PC-9 (cell line): ENCODE measurements around the gene PTOV1. TPM values are rescaled to one million over a fixed set of nuclear protein-coding genes. Genes with fewer than 3 reads are reported as not detected.

Experiments
- BruUV-seq: library from RNA; stranded (reverse); fragments of 400-500 nt; replicated peaks from 2 replicates; lab custom pipeline; 2021; lab: Mats Ljungman, UMichigan
- CTCF ChIA-PET: fragments of 300-600 bp; sonication (Branson Sonifier 250); formaldehyde crosslinking; loops from one replicate; lab custom pipeline; 2022; ENCODE audit warnings: antibody characterized with exemption; lab: Charles Lee
- POLR2A ChIA-PET: fragments of 300-600 bp; sonication (Branson Sonifier 250); formaldehyde crosslinking; loops from one replicate; lab custom pipeline; 2022; ENCODE audit warnings: antibody characterized with exemption; ENCODE audit not compliant: unreplicated experiment; lab: Charles Lee
- DNase-seq, 2 experiments: peaks; one replicate each; pipeline versions ENCODE4 v3.0.0 to v3.0.0-alpha.2; 2015 to 2022; ENCODE audit warnings: mixed read lengths in 1 of 2
- H2AFZ ChIP-seq: fragments of 200-600 bp; sonication (generic); 2 replicates; pipeline ENCODE4 v1.8.1; 2017; ENCODE audit warnings: antibody characterized with exemption
- H3F3A ChIP-seq: fragments of 200-600 bp; sonication (generic); 2 replicates; pipeline ENCODE4 v1.8.1; 2017; ENCODE audit warnings: antibody characterized with exemption, mild to moderate bottlenecking, low read depth; ENCODE audit not compliant: insufficient read depth
- H3K27ac ChIP-seq: fragments of 200-600 bp; sonication (generic); 2 replicates; pipeline ENCODE4 v1.6.1; 2016; ENCODE audit warnings: mixed run types
- H3K27me3 ChIP-seq: fragments of 200-600 bp; sonication (generic); 2 replicates; pipeline ENCODE4 v1.6.1; 2016; ENCODE audit warnings: low read depth, mixed run types; ENCODE audit not compliant: insufficient read depth
- H3K36me3 ChIP-seq: fragments of 200-600 bp; sonication (generic); 2 replicates; pipeline ENCODE4 v1.6.1; 2016; ENCODE audit warnings: low read depth, mixed run types
- H3K4me1 ChIP-seq: fragments of 200-600 bp; sonication (generic); replicated peaks from 2 replicates; pipeline ENCODE4 v1.6.1; 2016; ENCODE audit warnings: mixed run types; ENCODE audit not compliant: insufficient read depth
- H3K4me2 ChIP-seq: fragments of 200-600 bp; sonication (generic); 2 replicates; pipeline ENCODE4 v1.6.1; 2017; ENCODE audit warnings: mixed run types
- H3K4me3 ChIP-seq: fragments of 200-600 bp; sonication (generic); 2 replicates; pipeline ENCODE4 v1.6.1; 2016; ENCODE audit warnings: mixed run types
- H3K79me2 ChIP-seq: fragments of 200-600 bp; sonication (generic); 2 replicates; pipeline ENCODE4 v1.6.1; 2017; ENCODE audit warnings: low read depth, mixed run types
- H3K9me2 ChIP-seq: fragments of 200-600 bp; sonication (generic); 2 replicates; pipeline ENCODE4 v1.8.1; 2017; ENCODE audit warnings: mild to moderate bottlenecking; ENCODE audit not compliant: insufficient read depth
- H3K9me3 ChIP-seq: fragments of 200-600 bp; sonication (generic); 2 replicates; pipeline ENCODE4 v1.8.1; 2016; ENCODE audit warnings: low read depth; ENCODE audit not compliant: insufficient read depth
- H4K20me1 ChIP-seq: fragments of 200-600 bp; sonication (generic); 2 replicates; pipeline ENCODE4 v1.8.1; 2017; ENCODE audit not compliant: insufficient read depth
- CTCF ChIP-seq: fragments of 200-600 bp; sonication (generic); conservative IDR thresholded peaks from 2 replicates; pipeline ENCODE4 v1.6.1; 2017; ENCODE audit warnings: mixed run types, antibody characterized with exemption, mild to moderate bottlenecking, moderate library complexity
- EZH2 ChIP-seq: fragments of 200-600 bp; sonication (generic); IDR thresholded peaks from 2 replicates; pipeline ENCODE4 v1.8.0; 2017; ENCODE audit warnings: antibody characterized with exemption, low read depth
- intact Hi-C: fragments of 100-400 bp; cut with micrococcal nuclease; formaldehyde crosslinking; loops from one replicate; pipeline ENCODE4 v1.10.0; 2022; ENCODE audit not compliant: unreplicated experiment
- total RNA-seq: library from RNA; stranded (reverse); gene quantifications from 2 replicates; pipeline ENCODE4 v1.2.3, GENCODE V29; 2021

The PTOV1 gene
- total RNA-seq, 1 experiment from 2014 or later = 155 TPM

- no peaks in the 10 kb centered on the region for H3K9me2 ChIP-seq
Measured at GRCh38 chr19:49812997-49813861, 37.7 kb upstream of the PTOV1 start, which contains the start of gene FUZ. Gene FUZ (minus strand): TSS chr19:49813292. CDS start chr19:49813106, 186 bp downstream.

GRCh38 chr19:49814010-49814409 lies 36.9 kb upstream of the PTOV1 start:
- intact Hi-C loops = no loop called here
- Histone ChIP-seq H3K27me3 (no peaks in the 10 kb centered on the region), H4K20me1 (no peaks in the 10 kb centered on the region), H3K9me2 (no peaks in the 10 kb centered on the region), H2AFZ (no peak overlapping the region), H3K4me1 (peaks cover 24% of the 10 kb centered on the region), H3K4me2 (peak overlapping the region; percentile 86), H3K9me3 (no peaks in the 10 kb centered on the region), H3F3A (peaks cover 32% of the 10 kb centered on the region), H3K4me3 (peak overlapping the region; percentile 74; the same call in 1 of the 2 replicates), H3K79me2 (peaks cover 9% of the 10 kb centered on the region), H3K36me3 (no peaks in the 10 kb centered on the region), H3K27ac (no peak overlapping the region)
- TF ChIP-seq CTCF (no peak), EZH2 (no peak)
- ChIA-PET CTCF (no interaction called here), POLR2A (no interaction called here)
- no TSS peak for BruUV-seq
- DNase-seq = no peak

More at GRCh38 chr19:49812997-49813861, 37.7 kb upstream of the PTOV1 start, which contains the start of gene FUZ:
- peak; percentile 94 to 98 for DNase-seq
- peak within 1 kb of the TSS; percentile 37 for H3K27ac ChIP-seq
- H3F3A ChIP-seq = peaks cover 35% of the 10 kb centered on the region
- BruUV-seq = no TSS peak
- H3K36me3 ChIP-seq = no peaks in the 10 kb centered on the region
- peak within 1 kb of the TSS; percentile 74 for H3K4me3 ChIP-seq
- H3K79me2 ChIP-seq = peaks cover under 1% of the 10 kb centered on the region
- H4K20me1 ChIP-seq = peaks cover 3% of the 10 kb centered on the region; the same call in 1 of the 2 replicates
- TF ChIP-seq CTCF (no peak; the same call in 1 of the 2 replicates), EZH2 (no peak)
- CTCF ChIA-PET = interaction anchor here (0.6 to 1.0 kb wide), 2 partner anchors 46 to 447 kb away, joined by 7 to 14 read pairs; partner anchors contain the start of gene AP2A1
- no peaks in the 10 kb centered on the region for H3K9me3 ChIP-seq
- H3K4me1 ChIP-seq = peaks cover 23% of the 10 kb centered on the region
- H3K27me3 ChIP-seq = no peaks in the 10 kb centered on the region
- intact Hi-C loops = loop anchor here (1.0 kb wide), 2 partner anchors 47 to 64 kb away; partner anchors contain the start of genes AKT1S1 and TBC1D17
- peak within 1 kb of the TSS; percentile 86 for H3K4me2 ChIP-seq
- POLR2A ChIA-PET = interaction anchor here (0.6 to 0.7 kb wide), 2 partner anchors 173 to 402 kb away, joined by 3 to 5 read pairs; partner anchors contain the start of gene RRAS
- H2AFZ ChIP-seq = peak within 1 kb of the TSS; percentile 77

GRCh38 chr19:49816590-49816989 lies 34.4 kb upstream of the PTOV1 start:
- ChIA-PET CTCF (no interaction called here), POLR2A (no interaction called here)
- no peaks in the 10 kb centered on the region for H4K20me1 ChIP-seq
- no peaks in the 10 kb centered on the region for H3K9me3 ChIP-seq
- DNase-seq = no peak
- H3K4me3 ChIP-seq = peak overlapping the region; percentile 84; the same call in 1 of the 2 replicates
- no peaks in the 10 kb centered on the region for H3K9me2 ChIP-seq
- BruUV-seq = no TSS peak
- H3K4me1 ChIP-seq = peaks cover 24% of the 10 kb centered on the region
- peaks cover 34% of the 10 kb centered on the region for H3K79me2 ChIP-seq
- H3K27ac ChIP-seq = peak overlapping the region; percentile 45; the same call in 1 of the 2 replicates
- peak overlapping the region; percentile 79 for H3K4me2 ChIP-seq
- no peaks in the 10 kb centered on the region for H3K27me3 ChIP-seq
- TF ChIP-seq EZH2 (no peak), CTCF (no peak)
- intact Hi-C loops = loop anchor here (5.0 kb wide), 1 partner anchor 51 kb away; the partner anchor contains the start of gene PNKP
- peaks cover 28% of the 10 kb centered on the region for H3F3A ChIP-seq
- no peak overlapping the region for H2AFZ ChIP-seq
- 0 out of 2 replicates have a peak, but pooled peaks cover 8% of the 10 kb centered on the region for H3K36me3 ChIP-seq
